Esophagus muscularis mucosa (tissue), 4 donors: ENCODE measurements around the gene MAST4. TPM values are rescaled to one million over a fixed set of nuclear protein-coding genes. Genes with fewer than 3 reads are reported as not detected.

Source experiments
- DNase-seq: peaks from one replicate; pipeline ENCODE4 v3.0.0-alpha.2; 2017; ENCODE audit errors: extremely low spot score
- H3K27ac ChIP-seq, 4 donors: fragments of 200-600 bp; sonication (generic); replicated peaks in 1 of 4; 1 replicate in 3 of 4; 2 replicates in 1 of 4; pipeline ENCODE4 v1.5.1; 2016 to 2019; ENCODE audit warnings: mild to moderate bottlenecking in 1 of 4
- H3K27me3 ChIP-seq, 4 donors: fragments of 200-600 bp; sonication (generic); one replicate each; pipeline versions ENCODE4 v1.5.1 to v1.6.0; 2016 to 2019
- H3K36me3 ChIP-seq, 4 donors: fragments of 200-600 bp; sonication (generic); one replicate each; pipeline ENCODE4 v1.5.1; 2016 to 2019
- H3K4me1 ChIP-seq, 4 donors: fragments of 200-600 bp; sonication (generic); one replicate each; pipeline ENCODE4 v1.5.1; 2016 to 2019
- H3K4me3 ChIP-seq, 4 donors: fragments of 200-600 bp; sonication (generic); 1 replicate in 2 of 4; 2 replicates in 2 of 4; pipeline ENCODE4 v1.5.1; 2016 to 2019; ENCODE audit warnings: mild to moderate bottlenecking in 4 of 4, moderate library complexity in 1 of 4
- H3K9me3 ChIP-seq, 4 donors: fragments of 200-600 bp; sonication (generic); 1 replicate in 3 of 4; 2 replicates in 1 of 4; pipeline ENCODE4 v1.5.1; 2016 to 2019
- CTCF ChIP-seq, 3 experiments: fragments of 200-600 bp in 2 of 3; fragments of 450-650 bp in 1 of 3; sonication (generic) in 2 of 3; IDR thresholded peaks; one replicate each; pipeline ENCODE4 v1.5.1; 2017 to 2019; ENCODE audit warnings: antibody characterized with exemption in 3 of 3, mild to moderate bottlenecking in 2 of 3, moderate library complexity in 1 of 3
- EP300 ChIP-seq: sonication (generic); formaldehyde crosslinking; IDR thresholded peaks from one replicate; pipeline ENCODE4 v1.6.1; 2017; ENCODE audit warnings: antibody characterized with exemption
- POLR2A ChIP-seq: fragments of 450-650 bp; IDR thresholded peaks from one replicate; pipeline ENCODE4 v1.6.1; 2017; ENCODE audit warnings: antibody characterized with exemption, moderate library complexity, mild to moderate bottlenecking, low read depth
- POLR2AphosphoS5 ChIP-seq, 2 donors: sonication (generic); formaldehyde crosslinking; IDR thresholded peaks; one replicate each; pipeline ENCODE4 v1.6.1; 2017; ENCODE audit warnings: antibody characterized with exemption in 2 of 2
- WGBS: methylation state at CpG from one replicate; pipeline ENCODE4 v1.1.5; 2018; 5-methylcytosine and 5-hydroxymethylcytosine counted together
- intact Hi-C: fragments of 100-400 bp; cut with DNase I; formaldehyde crosslinking; loops from one replicate; pipeline ENCODE4 v1.15.1; 2023
- total RNA-seq, 4 donors: library from RNA; depleted of rRNA; stranded (reverse); fragments of >200 nt; gene quantifications; one replicate each; pipeline versions ENCODE4 v1.1.0 to v1.2.1, GENCODE V29; 2016

The MAST4 gene
- total RNA-seq, 4 donors from 2014 or later = 26.2 to 39.7 (median 35.8) TPM

- no peak overlapping the region for H3K27ac ChIP-seq
- H3K27me3 ChIP-seq = no peaks in the 10 kb centered on the region
- 48% methylated on average over 3 of the region's 3 CpGs for WGBS
- peak; percentile 74 to 95 (median 77) for TF ChIP-seq CTCF (IDR thresholded peaks at IDR 0.05)
- TF ChIP-seq EP300 = no peak
- no peaks in the 10 kb centered on the region for H3K36me3 ChIP-seq
- intact Hi-C loops = loop anchor here (5.0 to 10.0 kb wide), 4 partner anchors 104 to 219 kb away; no protein-coding TSS in a partner anchor
- H3K4me3 ChIP-seq = no peak overlapping the region
- no peak for DNase-seq
- H3K4me1 ChIP-seq = peaks cover 14 to 25% (median 23%) of the 10 kb centered on the region in 4 donors
- H3K9me3 ChIP-seq = no peaks in the 10 kb centered on the region
Observed at GRCh38 chr5:66987949-66988838, 392.0 kb downstream of the MAST4 start.

GRCh38 chr5:66989286-66989685 lies 393.1 kb downstream of the MAST4 start:
- H3K27me3 ChIP-seq = no peaks in the 10 kb centered on the region
- no peak for DNase-seq
- H3K27ac ChIP-seq = no peak overlapping the region
- H3K9me3 ChIP-seq = no peaks in the 10 kb centered on the region
- H3K4me3 ChIP-seq = no peak overlapping the region
- H3K4me1 ChIP-seq = peaks cover 14 to 25% (median 23%) of the 10 kb centered on the region in 4 donors
- TF ChIP-seq EP300 (no peak), POLR2A (no peak), POLR2AphosphoS5 (IDR thresholded peaks at IDR 0.05) (no peak)
- WGBS = 6% methylated on average over 1 of the region's 1 CpG
- H3K36me3 ChIP-seq = no peaks in the 10 kb centered on the region
- intact Hi-C loops = loop anchor here (5.0 to 10.0 kb wide), 4 partner anchors 103 to 218 kb away; no protein-coding TSS in a partner anchor

- 96% methylated on average over 2 of the region's 2 CpGs for WGBS
Observed at GRCh38 chr5:66989781-66990180, 393.6 kb downstream of the MAST4 start.

GRCh38 chr5:66991746-66992145 lies 395.6 kb downstream of the MAST4 start:
- intact Hi-C loops = no loop called here
- no peaks in the 10 kb centered on the region for H3K9me3 ChIP-seq
- H3K4me3 ChIP-seq = no peak overlapping the region
- peaks cover 7 to 18% (median 15%) of the 10 kb centered on the region in 4 donors for H3K4me1 ChIP-seq
- no peaks in the 10 kb centered on the region for H3K36me3 ChIP-seq
- H3K27me3 ChIP-seq = no peaks in the 10 kb centered on the region
- TF ChIP-seq POLR2AphosphoS5 (IDR thresholded peaks at IDR 0.05) = no peak
- TF ChIP-seq EP300 = no peak
- TF ChIP-seq POLR2A = no peak
- TF ChIP-seq CTCF (IDR thresholded peaks at IDR 0.05) = no peak
- no peak overlapping the region for H3K27ac ChIP-seq
- no peak for DNase-seq
- whole genome bisulfite sequencing = 8% methylated on average over 2 of the region's 2 CpGs

More at GRCh38 chr5:66989781-66990180, 393.6 kb downstream of the MAST4 start:
- no peak overlapping the region for H3K27ac ChIP-seq
- no peak for DNase-seq
- no peaks in the 10 kb centered on the region for H3K27me3 ChIP-seq
- H3K36me3 ChIP-seq = no peaks in the 10 kb centered on the region
- H3K9me3 ChIP-seq = no peaks in the 10 kb centered on the region
- H3K4me3 ChIP-seq = no peak overlapping the region
- peaks cover 14 to 25% (median 23%) of the 10 kb centered on the region in 4 donors for H3K4me1 ChIP-seq
- intact Hi-C loops = loop anchor here (5.0 to 10.0 kb wide), 4 partner anchors 103 to 218 kb away; no protein-coding TSS in a partner anchor
- TF ChIP-seq EP300 = no peak

GRCh38 chr5:66992547-66992946 lies 396.4 kb downstream of the MAST4 start:
- no peak for TF ChIP-seq POLR2A
- no peak for TF ChIP-seq POLR2AphosphoS5 (IDR thresholded peaks at IDR 0.05)
- no peak for TF ChIP-seq EP300
- TF ChIP-seq CTCF (IDR thresholded peaks at IDR 0.05) = no peak
- intact Hi-C loops = no loop called here
- DNase-seq = no peak
- WGBS = 68% methylated on average over 4 of the region's 4 CpGs
- Histone ChIP-seq H3K4me1 (peaks cover 6 to 10% (median 7%) of the 10 kb centered on the region in 4 donors), H3K27ac (no peak overlapping the region), H3K36me3 (no peaks in the 10 kb centered on the region), H3K27me3 (no peaks in the 10 kb centered on the region), H3K9me3 (no peaks in the 10 kb centered on the region), H3K4me3 (no peak overlapping the region)
